ENCODE measurements around the gene RPTOR. TPM values are rescaled to one million over a fixed set of nuclear protein-coding genes. Genes with fewer than 3 reads are reported as not detected.

The RPTOR gene
- total RNA-seq, 1 donor from 2014 or later: 53.7 TPM

DNA sequence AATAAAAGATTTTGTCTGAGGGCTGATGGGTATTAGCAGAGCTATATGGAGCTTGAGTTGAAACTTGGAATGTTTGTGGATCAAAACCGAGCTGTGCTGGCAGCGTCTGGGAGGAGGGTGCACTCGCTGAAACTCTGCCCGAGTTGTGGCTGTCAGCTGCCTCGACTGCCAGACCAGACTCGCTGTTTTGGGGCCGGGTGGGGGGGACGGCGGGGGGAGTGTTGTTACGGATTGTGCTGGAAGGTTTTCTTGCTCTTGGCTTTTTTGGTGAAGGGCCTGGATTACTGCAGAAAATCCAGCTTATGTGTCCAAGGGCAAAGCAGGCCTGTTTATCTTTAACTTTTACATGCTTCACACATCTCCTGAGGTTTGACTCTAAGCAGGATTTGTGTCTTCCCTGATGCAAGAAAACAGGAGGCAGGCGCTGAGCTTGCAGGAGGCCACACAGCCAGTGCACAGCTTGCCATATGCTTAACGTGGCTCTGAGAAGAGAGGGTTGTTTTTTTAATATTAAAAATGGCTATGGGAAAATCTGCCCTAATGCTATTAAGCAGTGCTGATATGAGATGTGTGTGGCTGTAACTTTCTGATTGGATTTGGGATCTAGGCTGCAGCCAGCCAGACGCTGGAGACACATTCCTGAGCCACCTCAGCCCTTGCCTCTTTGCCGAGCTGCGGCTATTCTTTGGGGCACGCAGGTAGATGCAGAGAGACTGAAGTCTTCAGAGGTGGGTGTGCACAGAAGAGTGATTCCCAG is 20.5 kb upstream of the RPTOR start:
- Mint-ChIP-seq H3K27me3 (ENCODE audit: low read depth) (peaks cover 29% of the 10 kb centered on the region), H3K9me3 (no peaks in the 10 kb centered on the region), H3K4me1 (peaks cover under 1% of the 10 kb centered on the region), H3K27ac (no peak overlapping the region), H3K36me3 (no peaks in the 10 kb centered on the region), H3K4me3 (no peak overlapping the region)
- DNase-seq (ENCODE audit: low spot score in 2 of 2, unreplicated experiment in 2 of 2): no peak
- TF ChIP-seq, protein P1, sequence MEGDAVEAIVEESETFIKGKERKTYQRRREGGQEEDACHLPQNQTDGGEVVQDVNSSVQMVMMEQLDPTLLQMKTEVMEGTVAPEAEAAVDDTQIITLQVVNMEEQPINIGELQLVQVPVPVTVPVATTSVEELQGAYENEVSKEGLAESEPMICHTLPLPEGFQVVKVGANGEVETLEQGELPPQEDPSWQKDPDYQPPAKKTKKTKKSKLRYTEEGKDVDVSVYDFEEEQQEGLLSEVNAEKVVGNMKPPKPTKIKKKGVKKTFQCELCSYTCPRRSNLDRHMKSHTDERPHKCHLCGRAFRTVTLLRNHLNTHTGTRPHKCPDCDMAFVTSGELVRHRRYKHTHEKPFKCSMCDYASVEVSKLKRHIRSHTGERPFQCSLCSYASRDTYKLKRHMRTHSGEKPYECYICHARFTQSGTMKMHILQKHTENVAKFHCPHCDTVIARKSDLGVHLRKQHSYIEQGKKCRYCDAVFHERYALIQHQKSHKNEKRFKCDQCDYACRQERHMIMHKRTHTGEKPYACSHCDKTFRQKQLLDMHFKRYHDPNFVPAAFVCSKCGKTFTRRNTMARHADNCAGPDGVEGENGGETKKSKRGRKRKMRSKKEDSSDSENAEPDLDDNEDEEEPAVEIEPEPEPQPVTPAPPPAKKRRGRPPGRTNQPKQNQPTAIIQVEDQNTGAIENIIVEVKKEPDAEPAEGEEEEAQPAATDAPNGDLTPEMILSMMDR (IDR thresholded peaks at IDR 0.05; ENCODE audit: unreplicated experiment): no peak

DNA sequence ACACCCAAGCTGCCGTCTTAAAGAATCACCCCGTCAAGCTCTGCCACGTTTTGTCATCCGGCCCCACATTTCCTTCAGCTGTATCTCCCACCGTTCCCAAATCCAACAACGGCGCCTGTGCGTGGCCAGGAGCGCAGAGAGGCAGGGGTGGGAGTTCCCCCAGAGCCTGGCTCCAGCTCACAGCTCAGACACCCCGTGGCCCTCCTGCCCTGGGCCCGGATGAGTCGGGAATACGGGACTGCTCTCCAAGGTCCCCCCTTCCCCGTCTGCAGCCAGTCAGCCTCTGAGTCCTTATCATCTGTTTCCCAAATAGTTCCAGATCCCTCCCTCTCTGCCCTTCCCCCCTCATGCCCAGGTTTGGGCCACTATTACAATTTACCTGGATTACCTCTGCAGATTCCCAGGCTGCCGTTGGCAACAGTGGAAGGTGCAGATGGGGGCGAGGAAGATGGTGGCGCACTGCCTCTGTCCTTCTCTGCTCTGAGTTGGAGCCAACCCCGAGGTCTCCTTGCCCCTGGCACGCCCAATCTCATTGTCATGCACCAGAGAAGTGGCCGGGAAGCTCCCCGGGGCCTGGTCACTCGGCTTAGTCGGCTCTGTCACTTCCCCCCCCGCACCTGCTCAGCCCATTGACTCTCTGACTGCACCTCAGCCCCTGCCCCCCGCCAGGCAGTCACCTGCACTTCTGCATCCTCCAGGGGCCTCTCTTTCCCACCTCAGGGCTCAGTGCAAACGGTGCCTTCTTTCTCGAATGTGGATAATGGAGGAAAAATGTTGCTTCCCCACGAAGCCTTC is 18.3 kb upstream of the RPTOR start:
- DNase-seq (ENCODE audit: low spot score in 2 of 2, unreplicated experiment in 2 of 2): no peak
- Mint-ChIP-seq H3K27ac (no peak overlapping the region), H3K27me3 (ENCODE audit: low read depth) (peaks cover 29% of the 10 kb centered on the region), H3K9me3 (no peaks in the 10 kb centered on the region), H3K4me1 (no peaks in the 10 kb centered on the region), H3K4me3 (no peak overlapping the region), H3K36me3 (no peaks in the 10 kb centered on the region)
- TF ChIP-seq, protein P1 (IDR thresholded peaks at IDR 0.05; ENCODE audit: unreplicated experiment): no peak

DNA sequence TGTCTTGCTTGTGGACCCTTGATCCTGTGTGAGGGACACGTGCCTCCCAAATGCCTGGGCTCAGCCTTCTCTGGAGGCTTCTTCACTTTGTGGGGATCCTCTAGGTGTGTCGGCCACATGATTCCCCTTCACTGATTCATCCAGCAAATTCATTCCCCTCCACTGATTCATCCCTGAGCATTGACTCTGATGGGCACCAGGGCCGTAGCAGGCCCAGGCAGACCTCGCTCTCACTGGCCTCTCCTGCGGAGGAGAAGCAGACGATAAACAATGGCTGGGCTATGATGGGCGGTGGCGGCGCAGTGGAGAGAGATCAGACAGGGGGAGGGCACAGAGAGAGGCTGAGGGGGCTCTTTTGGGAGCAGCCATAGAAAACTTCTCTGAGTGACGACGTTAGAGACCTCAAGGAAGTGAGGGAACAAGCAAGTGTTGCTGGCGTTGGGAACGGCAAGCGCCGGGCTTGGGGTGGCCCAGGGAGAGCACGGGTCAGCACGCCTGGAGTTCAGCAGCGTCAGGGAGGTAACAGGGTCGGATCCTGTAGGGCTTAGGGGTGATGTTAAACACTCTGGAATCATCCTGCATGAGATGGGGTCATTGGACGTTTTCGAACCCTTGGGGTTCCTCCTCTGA is 17.5 kb upstream of the RPTOR start:
- H3K36me3 Mint-ChIP-seq: no peaks in the 10 kb centered on the region
- H3K9me3 Mint-ChIP-seq: no peaks in the 10 kb centered on the region
- no peaks in the 10 kb centered on the region for H3K4me1 Mint-ChIP-seq
- H3K27me3 Mint-ChIP-seq (ENCODE audit: low read depth): peaks cover 28% of the 10 kb centered on the region
- TF ChIP-seq, protein P1 (IDR thresholded peaks at IDR 0.05; ENCODE audit: unreplicated experiment): no peak
- no peak overlapping the region for H3K27ac Mint-ChIP-seq
- DNase-seq (ENCODE audit: low spot score in 2 of 2, unreplicated experiment in 2 of 2): no peak
- no peak overlapping the region for H3K4me3 Mint-ChIP-seq

DNA sequence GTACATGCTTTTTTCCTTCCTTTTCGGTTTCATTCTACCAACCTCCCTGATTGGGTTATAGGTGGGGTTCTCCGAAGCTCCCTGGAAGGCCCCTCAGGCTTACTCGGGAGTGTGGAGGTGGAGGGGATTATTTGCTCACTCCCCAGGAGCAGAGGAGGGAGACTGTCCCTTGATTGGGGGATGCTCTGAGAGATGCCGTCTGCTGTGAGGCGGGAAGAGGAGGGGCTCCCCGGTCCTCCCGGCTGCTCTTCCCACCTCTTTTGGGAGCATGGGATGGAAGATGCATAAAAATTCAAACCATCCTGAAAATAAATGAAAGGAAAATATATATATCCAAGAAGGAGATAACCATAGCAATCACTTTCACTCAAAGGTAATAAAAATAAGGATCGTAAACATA is 16.1 kb upstream of the RPTOR start:
- TF ChIP-seq, protein P1 (IDR thresholded peaks at IDR 0.05; ENCODE audit: unreplicated experiment): no peak
- no peaks in the 10 kb centered on the region for H3K4me1 Mint-ChIP-seq
- H3K27me3 Mint-ChIP-seq (ENCODE audit: low read depth): peaks cover 28% of the 10 kb centered on the region
- H3K27ac Mint-ChIP-seq: no peak overlapping the region
- no peaks in the 10 kb centered on the region for H3K36me3 Mint-ChIP-seq
- no peaks in the 10 kb centered on the region for H3K9me3 Mint-ChIP-seq
- DNase-seq (ENCODE audit: low spot score in 2 of 2, unreplicated experiment in 2 of 2): no peak
- H3K4me3 Mint-ChIP-seq: no peak overlapping the region

DNA sequence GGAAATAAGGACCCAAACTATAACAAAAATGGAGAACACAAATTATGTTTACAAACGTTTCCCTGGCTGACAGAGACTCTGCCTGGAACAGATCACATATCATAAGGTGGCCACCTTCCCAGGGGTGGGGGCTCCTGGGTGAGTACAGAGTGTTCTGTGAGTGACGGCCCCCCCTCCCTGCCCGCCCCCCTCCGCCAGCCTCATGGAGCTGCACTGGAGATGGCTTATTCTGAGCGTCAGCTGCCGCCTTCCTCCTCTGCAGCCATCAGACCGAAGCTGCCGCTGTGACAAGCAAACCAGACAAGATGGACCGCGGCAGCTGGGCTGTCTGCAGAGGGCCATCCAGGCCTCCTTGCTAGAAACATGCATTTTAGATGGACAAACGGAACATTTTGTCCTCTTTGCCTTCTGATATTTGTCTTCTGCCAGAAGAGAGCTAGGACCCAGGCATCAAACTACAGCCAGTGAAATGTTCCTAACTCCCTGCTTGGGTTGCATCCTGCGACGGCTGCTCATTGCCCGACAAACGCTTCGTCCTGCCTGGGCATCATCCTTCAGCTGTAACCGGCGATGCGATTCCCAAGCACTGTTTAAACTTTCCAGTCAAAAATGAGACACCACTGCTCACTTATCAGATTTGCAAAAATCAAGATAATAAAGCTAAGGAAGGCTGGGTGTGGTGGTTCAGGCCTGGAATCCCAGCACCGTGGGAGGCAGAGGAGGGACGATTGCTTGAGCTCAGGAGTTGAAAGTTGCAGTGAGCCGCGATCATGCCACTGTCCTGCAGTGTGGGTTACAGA is 15.3 kb upstream of the RPTOR start:
- Mint-ChIP-seq H3K4me1 (no peaks in the 10 kb centered on the region), H3K27ac (no peak overlapping the region), H3K4me3 (no peak overlapping the region), H3K27me3 (ENCODE audit: low read depth) (peaks cover 28% of the 10 kb centered on the region), H3K36me3 (no peaks in the 10 kb centered on the region), H3K9me3 (no peaks in the 10 kb centered on the region)
- DNase-seq (ENCODE audit: low spot score in 2 of 2, unreplicated experiment in 2 of 2): no peak
- TF ChIP-seq, protein P1 (IDR thresholded peaks at IDR 0.05; ENCODE audit: unreplicated experiment): no peak

Data from mesothelial cell of epicardium (in vitro differentiated cells).